Stimulated activated CD4-positive, alpha-beta T cell treated with anti-CD3 and anti-CD28 coated beads, Interleukin-2, amount 100 ng/mL, for 4 hours (primary cell): ENCODE data around the gene PSAPL1.

Experiments
- DNase-seq: peaks from one replicate; pipeline ENCODE4 v3.0.0-alpha.2; 2020; ENCODE audit warnings: low read depth

Gene PSAPL1, protein sequence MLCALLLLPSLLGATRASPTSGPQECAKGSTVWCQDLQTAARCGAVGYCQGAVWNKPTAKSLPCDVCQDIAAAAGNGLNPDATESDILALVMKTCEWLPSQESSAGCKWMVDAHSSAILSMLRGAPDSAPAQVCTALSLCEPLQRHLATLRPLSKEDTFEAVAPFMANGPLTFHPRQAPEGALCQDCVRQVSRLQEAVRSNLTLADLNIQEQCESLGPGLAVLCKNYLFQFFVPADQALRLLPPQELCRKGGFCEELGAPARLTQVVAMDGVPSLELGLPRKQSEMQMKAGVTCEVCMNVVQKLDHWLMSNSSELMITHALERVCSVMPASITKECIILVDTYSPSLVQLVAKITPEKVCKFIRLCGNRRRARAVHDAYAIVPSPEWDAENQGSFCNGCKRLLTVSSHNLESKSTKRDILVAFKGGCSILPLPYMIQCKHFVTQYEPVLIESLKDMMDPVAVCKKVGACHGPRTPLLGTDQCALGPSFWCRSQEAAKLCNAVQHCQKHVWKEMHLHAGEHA

DNA sequence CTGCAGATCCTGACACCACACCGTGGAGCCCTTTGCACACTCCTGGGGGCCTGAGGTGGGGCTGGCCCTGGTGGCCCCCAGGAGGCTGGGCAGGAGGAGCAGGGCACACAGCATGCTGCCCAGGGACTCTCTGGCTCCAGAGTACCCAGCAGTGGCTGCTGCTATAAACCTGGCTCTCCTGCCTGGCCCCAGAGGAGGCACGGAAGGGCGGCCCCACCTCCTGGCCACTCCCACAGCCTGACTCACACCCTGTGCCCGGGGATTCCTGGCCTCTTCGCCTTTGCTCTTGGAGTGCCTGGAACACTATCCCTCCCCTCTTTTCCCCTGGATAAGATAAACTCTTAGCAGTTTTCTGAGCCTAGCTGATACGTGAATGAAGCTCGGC lies at the start of gene PSAPL1:
PSAPL1 (minus strand) TSS at position 165 of the 385 bp plus-strand sequence; CDS start at position 114, 51 bp downstream.
- DNase-seq: no peak

DNA sequence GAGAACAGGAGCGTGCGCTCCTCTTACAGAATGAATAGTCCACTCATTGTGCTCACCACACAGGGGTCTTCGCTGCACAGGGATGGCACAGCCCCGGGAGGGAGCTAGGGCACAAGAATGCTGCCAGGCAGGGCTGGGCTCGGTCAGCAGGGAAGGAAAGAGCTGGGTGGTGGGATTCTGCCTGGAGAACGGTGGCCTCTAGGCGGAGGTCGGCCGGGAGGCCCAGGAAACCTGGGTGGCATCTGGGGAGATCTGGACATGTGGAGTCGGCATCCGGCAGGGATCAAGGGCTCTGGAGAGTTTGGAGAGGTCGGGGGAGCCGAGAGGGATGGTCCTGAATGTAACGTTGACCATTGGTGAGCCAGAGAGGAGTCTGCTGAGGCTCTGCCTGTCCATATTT lies 46.5 kb upstream of the PSAPL1 start:
- no peak for DNase-seq

DNA sequence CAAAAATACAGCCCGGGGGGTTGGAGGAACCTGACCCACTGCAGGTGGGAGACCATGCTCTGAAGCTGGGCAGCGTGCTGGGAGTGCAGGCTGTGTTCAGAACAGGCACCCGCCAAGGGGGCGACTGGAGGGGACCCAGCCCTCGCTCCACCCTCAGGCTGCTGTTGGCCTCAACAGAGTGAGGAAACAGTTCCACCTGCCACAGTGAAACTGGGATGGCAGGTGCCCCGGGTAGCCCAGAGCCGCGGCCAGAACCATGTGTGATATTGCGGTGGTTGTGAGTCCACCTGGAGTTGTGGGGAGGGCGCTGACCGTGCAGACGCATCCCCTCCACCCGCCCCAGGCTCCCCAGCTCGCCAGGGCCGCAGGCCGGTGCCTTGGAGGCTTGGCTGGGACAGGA lies 45.7 kb upstream of the PSAPL1 start:
- DNase-seq: no peak

DNA sequence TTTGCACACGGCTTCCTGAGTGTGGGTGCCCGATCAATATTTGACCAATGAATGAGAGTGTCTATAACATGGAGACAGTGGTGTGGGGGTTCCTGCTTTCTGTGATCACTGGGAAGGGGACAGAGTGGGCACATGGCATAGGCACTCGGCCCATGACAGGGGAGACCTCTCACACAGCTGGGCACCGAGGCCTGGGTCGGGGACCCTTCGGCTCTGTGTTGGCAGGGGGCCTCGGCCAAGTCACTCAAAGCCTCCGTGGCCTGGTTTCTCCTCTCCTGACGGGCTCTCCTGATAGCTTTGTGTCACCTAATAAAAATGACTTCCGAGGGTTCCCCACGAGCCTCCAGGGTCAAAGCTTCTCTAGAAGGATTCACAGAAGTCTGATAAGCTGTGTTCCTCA lies 43.9 kb upstream of the PSAPL1 start:
- DNase-seq: no peak

DNA sequence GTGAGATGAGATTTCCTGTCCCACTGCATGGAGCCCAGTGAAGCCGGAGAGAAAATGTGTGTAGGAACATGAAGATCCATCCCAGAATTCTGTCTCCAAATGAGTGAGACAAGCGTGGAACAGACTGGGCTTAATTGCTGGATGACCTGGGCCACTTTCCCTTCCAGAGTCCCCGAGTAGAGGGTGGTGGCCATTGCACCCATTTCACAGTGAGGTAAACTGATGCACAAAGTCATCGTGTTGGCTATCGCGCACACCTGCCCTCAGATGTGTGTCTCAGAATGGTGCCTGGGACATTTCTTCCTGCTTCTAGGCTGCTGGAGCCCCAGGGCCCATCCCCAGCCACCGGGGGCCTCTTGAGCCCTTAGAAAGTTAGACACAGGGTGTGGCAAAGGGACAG lies 43.0 kb upstream of the PSAPL1 start:
- DNase-seq: no peak

DNA sequence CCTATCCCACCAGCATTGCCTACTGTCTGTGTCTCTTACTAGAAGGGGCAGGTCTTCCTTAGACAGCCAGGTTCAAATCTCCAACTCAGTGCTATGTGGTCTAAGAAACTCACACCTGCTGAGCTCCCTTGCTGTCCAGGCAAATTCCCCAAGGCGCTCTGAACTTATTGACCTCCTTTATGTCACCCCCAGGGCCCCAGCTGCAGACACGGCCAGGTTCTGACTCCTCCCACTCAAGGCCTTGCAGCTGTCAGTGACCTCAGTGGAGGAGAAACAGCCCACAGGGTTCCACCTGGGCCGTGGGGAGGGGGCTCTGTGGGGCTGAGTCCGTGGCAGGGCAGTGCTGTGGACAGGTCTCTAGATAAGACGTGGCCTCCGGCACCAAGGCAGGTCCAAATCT lies 42.1 kb upstream of the PSAPL1 start:
- DNase-seq: no peak

DNA sequence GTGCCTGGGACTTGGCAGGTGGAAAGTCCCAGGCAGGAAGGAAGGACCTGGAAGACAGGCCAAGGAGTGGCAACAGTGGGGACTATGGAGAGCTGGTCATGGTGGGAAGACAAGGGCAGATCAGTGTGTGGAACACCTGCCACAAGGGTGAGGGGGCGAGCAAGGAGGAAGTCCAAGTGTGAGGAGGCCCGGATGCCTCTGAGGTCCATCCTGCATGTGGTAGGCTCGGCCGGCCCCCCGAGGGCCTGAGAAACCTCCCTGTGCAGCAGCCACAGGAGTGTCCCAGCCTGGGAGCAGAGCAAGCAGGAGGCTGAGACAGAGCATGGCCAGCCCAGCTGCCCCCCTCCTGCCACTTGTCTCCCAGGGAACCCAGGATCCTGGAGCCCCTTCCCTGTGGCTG lies 40.5 kb upstream of the PSAPL1 start:
- DNase-seq: no peak

DNA sequence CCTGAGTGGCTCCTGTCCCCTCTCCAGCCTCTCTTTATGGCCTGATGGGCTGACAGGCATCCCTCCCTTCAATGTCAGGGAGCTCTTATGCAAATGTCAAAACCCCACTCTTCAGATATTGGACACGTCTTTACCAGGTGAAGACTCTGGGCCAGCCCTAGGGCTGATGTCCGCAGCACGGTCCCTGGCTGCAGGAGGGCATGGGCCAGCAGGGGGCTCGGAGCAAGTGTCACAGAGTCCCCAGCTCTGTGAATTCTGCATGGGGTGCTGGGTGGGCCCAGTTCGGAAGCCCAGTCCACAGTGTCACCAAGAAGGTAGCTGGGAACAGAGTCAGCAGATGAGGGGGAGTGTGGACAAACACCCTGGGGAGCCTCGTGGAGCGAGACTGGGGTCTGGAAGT lies 39.6 kb upstream of the PSAPL1 start:
- no peak for DNase-seq

DNA sequence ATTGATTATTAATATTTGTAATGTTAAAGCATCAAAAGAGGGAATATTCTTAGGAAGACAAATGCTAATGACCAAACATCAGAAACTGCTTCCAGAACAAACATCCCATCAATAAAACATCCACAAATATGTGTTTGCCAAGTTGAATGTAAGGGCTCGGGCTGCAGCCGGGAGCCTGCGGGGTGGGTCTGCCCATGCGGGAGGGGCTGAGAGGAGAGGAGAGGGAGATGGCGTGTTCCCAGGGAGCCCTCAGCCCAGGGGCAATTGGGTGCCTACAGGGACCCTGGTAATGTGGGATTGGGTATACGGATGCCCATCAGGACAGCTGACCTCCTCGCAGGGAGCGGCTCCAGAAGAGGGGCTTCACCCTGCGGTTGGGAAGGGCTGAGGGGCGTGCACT lies 38.4 kb upstream of the PSAPL1 start:
- no peak for DNase-seq

DNA sequence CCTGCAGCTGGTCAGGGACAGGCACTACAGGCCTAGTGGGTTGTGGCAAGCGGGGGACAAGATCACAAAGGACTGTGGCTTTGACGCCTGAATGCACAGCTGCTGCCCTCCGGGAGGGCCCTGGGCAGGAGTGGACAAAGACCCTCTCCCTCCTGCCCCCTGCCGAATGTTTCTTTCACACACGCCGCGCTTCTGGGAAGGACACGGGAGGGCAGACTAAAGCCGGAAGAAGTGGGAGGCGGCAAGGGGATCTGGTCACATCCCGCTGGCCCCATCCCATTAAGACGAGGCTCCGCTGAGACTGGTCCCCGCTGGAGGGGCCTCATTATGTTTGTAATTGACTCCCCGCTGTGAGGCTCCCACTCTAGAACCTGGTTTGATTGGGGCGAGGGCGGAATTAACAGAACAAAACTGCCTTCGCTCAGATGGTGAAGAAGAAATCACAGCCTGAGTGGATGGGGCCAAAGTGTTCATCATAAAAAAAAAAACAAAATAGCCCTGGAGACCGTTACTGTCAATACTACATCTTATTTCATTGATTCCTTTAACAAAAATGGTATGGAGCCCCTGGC lies 37.8 kb upstream of the PSAPL1 start:
- DNase-seq: no peak

DNA sequence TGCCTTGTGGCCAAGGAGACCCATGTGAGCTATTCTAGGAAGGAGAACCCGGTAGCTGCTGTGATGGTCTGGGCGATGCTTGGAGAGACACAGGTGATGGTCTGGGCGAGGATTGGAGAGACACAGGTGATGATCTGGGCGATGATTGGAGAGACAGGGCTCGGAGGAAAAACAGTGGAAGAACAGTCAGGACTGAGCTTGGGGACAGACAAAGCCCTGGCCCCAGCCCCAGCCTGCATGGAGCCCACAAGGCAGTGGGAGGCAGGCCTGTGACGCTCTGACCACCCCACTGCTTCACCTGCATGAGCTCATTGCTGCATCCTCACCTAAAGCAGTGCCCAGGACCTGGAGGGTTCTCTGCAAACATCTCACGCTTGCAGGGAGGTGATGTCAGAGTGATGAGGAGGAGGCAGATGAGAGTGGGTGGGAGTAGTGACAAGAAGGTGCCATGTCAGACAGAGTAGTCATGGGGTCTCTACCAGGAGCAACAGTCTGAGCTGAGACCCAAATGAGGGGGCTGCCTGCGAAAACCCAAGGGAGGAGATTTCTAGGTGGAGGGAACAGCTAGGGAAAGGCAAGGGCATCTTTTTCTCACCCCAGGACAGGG lies 35.9 kb upstream of the PSAPL1 start:
- no peak for DNase-seq

DNA sequence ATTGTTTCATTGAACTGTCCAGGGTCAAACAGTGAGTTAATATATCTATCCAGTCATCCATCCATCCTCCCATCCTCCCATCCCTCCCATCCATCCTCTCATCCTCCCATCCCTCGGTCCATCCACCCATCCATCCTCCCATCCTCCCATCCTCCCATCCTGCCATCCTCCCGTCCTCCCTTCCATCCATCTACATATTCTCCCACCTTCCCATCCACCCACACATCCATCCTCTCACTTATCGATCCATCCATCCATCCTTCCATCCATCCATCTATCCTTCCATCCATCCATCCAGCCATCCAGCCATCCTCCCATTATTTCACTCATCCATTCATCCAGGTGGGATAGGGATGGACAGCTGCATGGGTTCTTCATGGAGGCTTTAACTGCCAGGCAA lies 35.4 kb upstream of the PSAPL1 start:
- no peak for DNase-seq

DNA sequence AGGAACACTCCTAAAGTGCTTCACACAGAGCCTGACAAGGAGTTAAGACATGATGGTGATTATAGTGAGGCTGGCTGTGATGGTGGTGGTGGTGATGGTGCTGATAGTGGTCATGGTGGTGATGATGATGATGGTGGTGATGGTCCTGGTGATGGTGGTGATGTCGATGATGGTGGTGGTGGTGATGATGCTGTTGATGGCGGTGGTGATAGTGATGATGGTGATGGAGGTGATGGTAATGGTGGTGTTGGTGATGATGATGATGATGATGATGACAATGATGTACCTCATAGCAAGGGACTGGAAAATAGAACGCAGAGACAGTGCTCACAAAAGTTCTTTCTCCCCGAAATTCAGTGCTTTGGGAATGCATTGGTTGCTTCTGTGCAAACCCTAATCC lies 34.3 kb upstream of the PSAPL1 start:
- no peak for DNase-seq

DNA sequence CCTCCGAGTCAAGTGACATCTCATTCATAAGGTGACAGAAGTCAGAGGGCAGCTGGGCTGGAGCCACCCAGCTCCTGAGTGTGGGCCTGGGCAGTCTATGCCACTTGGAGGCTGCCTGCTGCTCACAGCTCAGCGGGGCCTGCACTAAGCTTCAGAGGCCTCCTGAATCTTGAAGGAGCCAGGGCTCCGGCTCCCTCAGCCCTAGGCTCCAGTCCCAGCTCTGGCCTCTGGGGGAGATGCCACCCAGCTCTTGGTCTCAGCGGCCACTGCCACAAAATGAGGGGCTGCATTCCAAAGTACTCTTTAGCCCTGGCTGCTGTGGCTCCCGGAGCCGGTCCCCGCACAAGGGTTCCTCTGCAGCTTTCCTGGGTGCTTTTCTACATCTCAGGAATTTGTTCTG lies 32.7 kb upstream of the PSAPL1 start:
- no peak for DNase-seq

DNA sequence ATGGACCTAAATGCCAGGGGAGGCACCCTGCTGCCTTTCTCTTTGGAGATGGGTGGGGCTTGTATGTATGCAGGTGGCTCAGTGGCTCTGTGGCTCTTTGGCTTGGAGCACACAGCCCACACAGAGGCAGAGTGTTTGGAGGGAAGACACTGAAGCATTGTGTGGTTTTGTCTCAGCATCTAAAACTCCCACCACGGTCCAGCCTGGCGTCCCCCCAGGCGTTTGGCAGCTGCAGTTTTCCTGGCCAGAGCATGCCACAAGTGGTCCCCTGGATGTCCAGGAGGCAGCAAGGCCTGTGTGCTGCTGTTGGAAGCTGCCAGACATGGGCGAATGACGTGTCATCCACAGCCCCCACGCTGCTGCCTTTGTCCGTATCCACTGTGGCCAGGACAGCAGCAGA lies 32.2 kb upstream of the PSAPL1 start:
- DNase-seq: no peak

DNA sequence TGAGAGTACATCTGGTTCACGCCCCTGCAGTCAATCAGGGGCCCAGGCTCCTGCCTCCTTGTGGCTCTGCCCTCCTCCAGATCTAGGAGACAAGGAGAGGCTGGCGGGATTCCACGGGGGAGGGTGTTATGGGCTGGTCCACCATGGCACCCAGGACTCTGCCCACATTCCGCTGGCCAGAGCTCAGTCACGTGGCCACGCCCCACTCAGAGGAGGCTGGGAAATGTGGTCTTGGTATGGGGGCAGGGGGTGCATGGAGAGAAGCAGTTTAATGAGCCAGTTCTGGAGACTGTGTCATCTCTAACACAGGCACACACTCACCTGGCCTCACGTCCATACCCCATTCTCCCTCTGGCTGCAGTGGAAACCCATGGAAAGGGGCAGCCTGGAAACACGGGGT lies 31.5 kb upstream of the PSAPL1 start:
- no peak for DNase-seq

DNA sequence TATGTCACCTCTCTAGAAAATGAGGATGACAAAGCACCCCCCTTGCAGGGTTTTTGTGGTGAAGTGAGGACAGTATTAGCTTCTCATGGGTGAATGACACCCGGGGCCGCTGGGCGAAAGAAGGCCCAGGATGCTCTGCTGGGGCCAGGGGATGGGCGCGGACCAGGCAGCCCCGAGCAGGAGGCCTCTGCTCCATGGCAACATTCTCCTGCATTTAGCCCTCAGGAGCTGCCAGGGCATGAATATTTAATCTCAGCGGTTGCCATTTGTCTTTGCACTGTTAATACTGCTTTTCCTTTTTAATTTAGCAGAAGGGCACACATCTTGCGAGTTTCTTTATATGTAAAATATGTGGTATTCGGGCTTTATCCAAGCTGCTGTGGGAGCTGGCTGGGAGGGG lies 30.3 kb upstream of the PSAPL1 start:
- no peak for DNase-seq

DNA sequence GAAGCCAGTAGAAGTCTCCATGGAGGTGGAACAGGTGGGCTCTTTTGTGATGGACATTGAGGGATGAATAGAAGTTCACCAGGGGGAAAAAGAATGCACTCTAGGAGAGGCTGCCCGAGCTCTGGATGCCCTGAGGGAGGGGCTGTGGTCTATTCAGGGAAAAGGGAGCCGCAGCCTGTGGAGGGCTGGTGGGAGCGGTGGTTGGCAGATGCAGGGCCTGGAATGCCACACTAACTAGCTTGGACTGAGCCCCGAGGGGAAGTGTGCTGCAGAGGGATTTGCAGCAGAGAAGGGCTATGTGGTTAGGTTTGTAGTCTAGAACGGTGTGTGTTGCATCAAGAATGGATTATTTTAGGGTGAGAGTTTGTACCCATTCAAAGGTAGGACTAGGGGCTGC lies 29.5 kb upstream of the PSAPL1 start:
- no peak for DNase-seq

DNA sequence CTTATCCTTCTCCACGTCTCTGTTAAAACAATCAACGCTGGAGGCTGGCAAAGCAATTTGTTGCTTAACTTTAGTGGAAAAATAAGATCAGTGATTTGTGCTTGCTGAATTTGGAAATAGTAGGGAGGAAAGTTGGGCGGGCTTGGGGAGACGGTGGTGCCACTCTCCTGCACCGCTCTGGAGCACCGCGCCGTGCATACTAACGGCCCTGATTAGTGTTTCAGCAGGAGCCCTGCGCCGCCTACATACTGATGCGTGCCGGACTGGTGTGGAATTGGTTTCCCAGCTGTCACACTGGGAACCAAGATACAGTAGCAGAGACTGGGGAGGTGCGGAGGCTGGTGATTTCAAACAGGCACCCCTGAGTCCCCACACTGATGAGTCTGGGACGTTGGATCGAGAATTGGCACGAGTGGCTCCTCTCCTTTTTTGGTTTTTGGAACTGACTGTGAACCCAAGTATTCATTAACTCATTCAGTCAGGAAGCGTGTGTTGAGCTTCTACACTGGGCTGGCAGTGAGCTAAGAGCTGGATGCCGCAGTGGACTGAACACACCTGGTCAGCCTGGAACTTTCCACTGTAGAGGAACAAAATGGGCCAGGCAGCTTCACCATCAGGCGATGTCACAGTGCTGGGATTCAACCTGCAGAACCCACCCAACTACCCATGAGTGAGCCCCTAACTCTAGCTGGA lies 29.0 kb upstream of the PSAPL1 start:
- no peak for DNase-seq

DNA sequence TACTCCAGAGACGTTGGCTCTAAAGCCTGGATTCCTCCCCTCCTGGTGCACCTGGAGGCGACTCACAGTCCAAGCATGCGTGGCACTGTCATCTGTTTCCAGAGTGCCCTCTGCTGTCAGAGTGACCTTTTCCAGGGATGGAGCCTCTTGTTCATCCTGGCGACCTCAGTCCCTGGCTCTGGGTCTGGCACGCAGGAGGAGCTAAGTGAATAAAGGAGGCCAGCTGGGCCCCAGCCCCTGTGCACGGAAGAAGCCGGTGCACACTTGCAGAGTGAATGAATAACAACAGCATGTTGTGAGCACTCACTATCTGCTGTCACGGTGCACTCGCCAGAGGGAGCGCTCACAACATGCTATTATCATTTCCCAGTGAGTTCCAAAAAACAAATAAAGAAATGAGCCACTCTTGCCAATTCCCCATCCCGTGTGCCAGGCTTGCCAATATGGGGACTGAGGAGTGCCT lies 27.8 kb upstream of the PSAPL1 start:
- no peak for DNase-seq

DNA sequence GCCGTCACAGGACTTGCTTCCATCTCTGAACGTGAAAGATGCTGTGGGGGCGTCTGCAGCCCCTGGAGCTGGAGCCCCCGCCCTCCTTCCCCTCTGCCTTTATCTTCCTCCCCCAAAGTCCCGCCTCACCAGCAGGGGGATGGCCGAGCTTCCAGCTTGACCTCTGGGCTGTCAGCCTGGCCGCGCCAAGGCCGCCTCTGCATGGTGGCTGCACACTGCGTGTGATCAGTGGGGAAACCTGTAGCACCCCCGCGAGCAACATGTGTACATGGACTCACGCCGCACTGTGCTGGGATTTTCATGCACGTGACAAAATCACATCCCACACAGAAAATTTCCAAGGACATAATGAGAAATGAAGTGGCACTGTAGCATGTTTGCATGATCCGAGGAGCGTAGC lies 26.5 kb upstream of the PSAPL1 start:
- DNase-seq: no peak

DNA sequence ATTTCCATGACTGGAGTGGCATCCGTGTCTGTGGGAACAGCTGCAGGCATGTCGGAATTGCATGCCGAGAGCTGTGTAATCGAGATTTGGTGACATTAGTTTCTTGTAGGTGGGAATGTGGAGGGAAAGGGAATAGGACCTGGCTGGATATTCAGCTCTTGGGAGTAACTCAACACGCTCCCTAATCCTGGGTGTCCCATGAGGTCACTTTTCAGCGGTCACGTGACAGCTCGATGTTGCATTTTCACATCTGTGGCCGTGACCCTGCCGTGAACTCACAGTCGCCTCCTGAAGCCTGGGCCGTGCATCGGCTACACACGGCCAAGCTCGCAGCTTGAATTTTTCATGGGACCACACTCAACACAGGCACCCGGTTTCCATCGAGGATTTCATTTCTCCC lies 25.8 kb upstream of the PSAPL1 start:
- DNase-seq: no peak

DNA sequence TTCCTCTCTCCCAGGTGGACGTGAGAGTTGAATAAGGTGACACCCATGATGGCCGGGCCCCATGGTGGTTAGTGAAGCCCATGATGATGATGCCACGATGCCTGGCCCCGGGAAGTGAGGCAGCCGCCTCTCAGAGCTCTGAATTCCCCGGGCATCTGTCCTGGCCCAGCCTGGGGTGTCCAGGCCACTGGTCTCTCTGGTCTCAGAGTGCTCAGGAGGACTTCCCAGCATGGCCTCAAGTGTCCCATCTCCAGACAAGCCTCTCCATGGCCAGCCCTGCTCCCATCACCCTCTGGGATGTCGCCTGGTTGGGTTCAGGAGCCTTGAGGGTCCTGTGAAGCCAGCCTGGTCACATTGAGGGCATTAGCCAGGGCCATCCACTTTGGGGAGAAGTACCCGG lies 24.7 kb upstream of the PSAPL1 start:
- DNase-seq: no peak
